Caki2 (cell line): Measurements from ENCODE around the gene IL17D. TPM values are rescaled to one million over a fixed set of nuclear protein-coding genes. Genes with fewer than 3 reads are reported as not detected.
"Not testable (repeated sequence)": the region's sequence is repeated elsewhere in the genome, so short reads cannot be mapped to it uniquely, and the experiment has no call there.

Source experiments
- DNase-seq: peaks from one replicate; pipeline ENCODE4 v3.0.0-alpha.2; 2015; ENCODE audit warnings: low read depth
- in situ Hi-C: cut with HindIII; loops from 2 replicates; pipeline ENCODE4 v1.10.0; 2016; ENCODE audit warnings: low sequenced_read_pairs, low pct_unique_long_range_greater_than_20kb, mixed read lengths
- total RNA-seq: library from RNA; depleted of rRNA; stranded (reverse); fragments of >200 nt; shearing (Covaris generic); gene quantifications from 2 replicates; pipeline ENCODE4 v1.2.3, GENCODE V29; 2014; ENCODE audit warnings: low replicate concordance

Gene IL17D
- total RNA-seq, 1 experiment from 2014 or later: 0.07 TPM

GRCh38 chr13:20714563-20715329 lies 11.2 kb downstream of the IL17D start:
- DNase-seq: no peak
- in situ Hi-C loops: no loop called here

GRCh38 chr13:20715330-20715712 lies 11.8 kb downstream of the IL17D start:
- in situ Hi-C loops: no loop called here
- no peak for DNase-seq

- in situ Hi-C loops: no loop called here
- DNase-seq: no peak
These were observed 13.5 kb downstream of the IL17D start for GRCh38 chr13:20716951-20717350.

GRCh38 chr13:20717581-20718542 lies 14.4 kb downstream of the IL17D start:
- in situ Hi-C loops: no loop called here
- DNase-seq: no peak

GRCh38 chr13:20718958-20719566 lies 15.6 kb downstream of the IL17D start:
- DNase-seq: no peak
- in situ Hi-C loops: no loop called here

- DNase-seq: no peak
These were observed 16.3 kb downstream of the IL17D start for GRCh38 chr13:20719783-20720182.

GRCh38 chr13:20720499-20720898 lies 17.0 kb downstream of the IL17D start:
- no peak for DNase-seq
- in situ Hi-C loops: no loop called here

More at GRCh38 chr13:20719783-20720182, 16.3 kb downstream of the IL17D start:
- in situ Hi-C loops: no loop called here

- in situ Hi-C loops: no loop called here
- no peak for DNase-seq
These were observed 17.6 kb downstream of the IL17D start for GRCh38 chr13:20721058-20721453.

GRCh38 chr13:20721454-20722357 lies 18.2 kb downstream of the IL17D start:
- no peak for DNase-seq
- in situ Hi-C loops: no loop called here

- no peak for DNase-seq
- in situ Hi-C loops: no loop called here
These were observed 24.4 kb downstream of the IL17D start for GRCh38 chr13:20727856-20728255.

GRCh38 chr13:20728579-20729311 lies 25.2 kb downstream of the IL17D start:
- no peak for DNase-seq
- in situ Hi-C loops: no loop called here

- no peak for DNase-seq
- in situ Hi-C loops: no loop called here
These were observed 26.4 kb downstream of the IL17D start for GRCh38 chr13:20729633-20730585.

GRCh38 chr13:20738616-20739015 lies 35.1 kb downstream of the IL17D start:
- in situ Hi-C loops: no loop called here
- no peak for DNase-seq

GRCh38 chr13:20740021-20740420 lies 36.5 kb downstream of the IL17D start:
- no peak for DNase-seq
- in situ Hi-C loops: no loop called here

- in situ Hi-C loops, DNase-seq: not testable (repeated sequence)
These were observed 40.4 kb downstream of the IL17D start for GRCh38 chr13:20743830-20744404.

- in situ Hi-C loops: no loop called here
- no peak for DNase-seq
These were observed 45.9 kb downstream of the IL17D start for GRCh38 chr13:20749377-20749776.
